Measurements from ENCODE around the gene PLCB4. TPM values are rescaled to one million over a fixed set of nuclear protein-coding genes. Genes with fewer than 3 reads are reported as not detected.

PLCB4 gene
- total RNA-seq, 1 experiment from 2014 or later: 12.6 TPM

DNA sequence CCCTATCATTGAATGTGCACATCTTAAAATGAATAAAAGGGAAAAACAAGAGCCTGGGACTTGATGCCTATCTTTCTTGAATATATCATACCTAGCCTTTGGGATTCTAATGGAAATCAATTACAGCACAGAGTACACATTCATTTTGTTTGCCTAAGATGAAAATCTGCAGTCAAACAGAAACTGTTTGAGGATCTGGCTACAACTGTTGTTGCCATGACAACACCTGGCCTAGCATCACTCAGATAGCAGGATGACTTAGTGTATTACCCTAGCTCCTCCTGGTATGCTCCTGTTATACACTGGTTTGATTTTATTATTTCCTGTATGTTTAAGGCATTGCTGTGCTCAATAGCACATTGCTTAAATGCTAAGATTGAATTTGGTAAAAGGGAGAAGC lies 374.0 kb downstream of the PLCB4 start (continued):
- no peak for TF ChIP-seq HMGXB4 (CRISPR knock-in tag; IDR thresholded peaks at IDR 0.05)

- ATAC-seq (no peak), DNase-seq (ENCODE audit: low spot score) (no peak)
- no peak for TF ChIP-seq EMX1 (CRISPR knock-in tag; IDR thresholded peaks at IDR 0.05)
- TF ChIP-seq, protein P1, sequence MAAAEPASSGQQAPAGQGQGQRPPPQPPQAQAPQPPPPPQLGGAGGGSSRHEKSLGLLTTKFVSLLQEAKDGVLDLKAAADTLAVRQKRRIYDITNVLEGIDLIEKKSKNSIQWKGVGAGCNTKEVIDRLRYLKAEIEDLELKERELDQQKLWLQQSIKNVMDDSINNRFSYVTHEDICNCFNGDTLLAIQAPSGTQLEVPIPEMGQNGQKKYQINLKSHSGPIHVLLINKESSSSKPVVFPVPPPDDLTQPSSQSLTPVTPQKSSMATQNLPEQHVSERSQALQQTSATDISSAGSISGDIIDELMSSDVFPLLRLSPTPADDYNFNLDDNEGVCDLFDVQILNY (CRISPR knock-in tag; IDR thresholded peaks at IDR 0.05): no peak
- no peak for TF ChIP-seq NR2C2 (CRISPR knock-in tag; IDR thresholded peaks at IDR 0.05)
- TF ChIP-seq E2F4 (CRISPR knock-in tag; IDR thresholded peaks at IDR 0.05; ENCODE audit: borderline replicate concordance, low read depth): no peak
- TF ChIP-seq ZNF425 (CRISPR knock-in tag; conservative IDR thresholded peaks at IDR 0.05): no peak
- TF ChIP-seq, protein P2, sequence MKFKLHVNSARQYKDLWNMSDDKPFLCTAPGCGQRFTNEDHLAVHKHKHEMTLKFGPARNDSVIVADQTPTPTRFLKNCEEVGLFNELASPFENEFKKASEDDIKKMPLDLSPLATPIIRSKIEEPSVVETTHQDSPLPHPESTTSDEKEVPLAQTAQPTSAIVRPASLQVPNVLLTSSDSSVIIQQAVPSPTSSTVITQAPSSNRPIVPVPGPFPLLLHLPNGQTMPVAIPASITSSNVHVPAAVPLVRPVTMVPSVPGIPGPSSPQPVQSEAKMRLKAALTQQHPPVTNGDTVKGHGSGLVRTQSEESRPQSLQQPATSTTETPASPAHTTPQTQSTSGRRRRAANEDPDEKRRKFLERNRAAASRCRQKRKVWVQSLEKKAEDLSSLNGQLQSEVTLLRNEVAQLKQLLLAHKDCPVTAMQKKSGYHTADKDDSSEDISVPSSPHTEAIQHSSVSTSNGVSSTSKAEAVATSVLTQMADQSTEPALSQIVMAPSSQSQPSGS (CRISPR knock-in tag; IDR thresholded peaks at IDR 0.05; ENCODE audit: borderline replicate concordance, low read depth): no peak
- no peak overlapping the region for H3K27ac Mint-ChIP-seq
- peaks cover 4% of the 10 kb centered on the region for H3K36me3 Mint-ChIP-seq
- H3K4me1 Mint-ChIP-seq: peaks cover 13% of the 10 kb centered on the region
- peaks cover 6% of the 10 kb centered on the region for H3K9me3 Mint-ChIP-seq
- ChIA-PET CTCF (interaction anchor here (1.3 kb wide), 1 partner anchor 14 kb away, joined by 3 read pairs; no protein-coding TSS in a partner anchor), POLR2A (no interaction called here)
- no peaks in the 10 kb centered on the region; the same call in 1 of the 2 replicates for H3K27me3 Mint-ChIP-seq (ENCODE audit: low read depth)
- no peak overlapping the region for H3K4me3 Mint-ChIP-seq
Measured at GRCh38 chr20:9444921-9445320, 376.0 kb downstream of the PLCB4 start.

DNA sequence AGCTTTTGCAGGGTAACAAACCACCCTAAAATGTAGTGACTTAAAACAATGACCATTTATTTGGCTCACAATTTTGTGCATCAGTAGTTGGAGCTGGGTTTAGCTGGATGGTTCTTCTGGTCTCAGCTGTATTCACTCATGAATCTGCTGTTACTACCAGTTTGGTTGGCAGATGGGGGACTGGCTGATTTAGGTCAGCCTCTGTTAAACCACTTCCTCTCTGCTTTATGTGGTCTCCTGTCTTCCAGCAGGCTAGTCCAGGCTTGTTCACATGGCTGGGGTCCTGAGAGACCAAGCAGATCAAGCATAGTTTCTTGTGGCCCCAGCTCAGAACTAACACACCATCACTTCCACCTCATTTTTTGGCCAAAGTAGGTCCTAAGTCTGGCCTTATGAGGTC lies 378.3 kb downstream of the PLCB4 start:
- no peaks in the 10 kb centered on the region for H3K27me3 Mint-ChIP-seq (ENCODE audit: low read depth)
- H3K4me1 Mint-ChIP-seq: peaks cover 13% of the 10 kb centered on the region
- DNase-seq (ENCODE audit: low spot score): no peak
- POLR2A ChIA-PET: no interaction called here
- CTCF ChIA-PET: interaction anchor here (0.5 to 4.1 kb wide), 4 partner anchors 21 to 170 kb away, joined by 4 to 10 read pairs (median 6); no protein-coding TSS in a partner anchor
- H3K27ac Mint-ChIP-seq: no peak overlapping the region
- H3K9me3 Mint-ChIP-seq: peaks cover 5% of the 10 kb centered on the region; the same call in 1 of the 2 replicates
- H3K4me3 Mint-ChIP-seq: no peak overlapping the region
- ATAC-seq: no peak
- H3K36me3 Mint-ChIP-seq: 0 out of 2 replicates have a peak, but pooled peaks cover 2% of the 10 kb centered on the region
- TF ChIP-seq, protein P3, sequence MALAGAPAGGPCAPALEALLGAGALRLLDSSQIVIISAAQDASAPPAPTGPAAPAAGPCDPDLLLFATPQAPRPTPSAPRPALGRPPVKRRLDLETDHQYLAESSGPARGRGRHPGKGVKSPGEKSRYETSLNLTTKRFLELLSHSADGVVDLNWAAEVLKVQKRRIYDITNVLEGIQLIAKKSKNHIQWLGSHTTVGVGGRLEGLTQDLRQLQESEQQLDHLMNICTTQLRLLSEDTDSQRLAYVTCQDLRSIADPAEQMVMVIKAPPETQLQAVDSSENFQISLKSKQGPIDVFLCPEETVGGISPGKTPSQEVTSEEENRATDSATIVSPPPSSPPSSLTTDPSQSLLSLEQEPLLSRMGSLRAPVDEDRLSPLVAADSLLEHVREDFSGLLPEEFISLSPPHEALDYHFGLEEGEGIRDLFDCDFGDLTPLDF (CRISPR knock-in tag; IDR thresholded peaks at IDR 0.05): no peak
- TF ChIP-seq SMAD4 (CRISPR knock-in tag; IDR thresholded peaks at IDR 0.05) (no peak), ZNF138 (CRISPR knock-in tag; conservative IDR thresholded peaks at IDR 0.05) (no peak), CREB1 (CRISPR knock-in tag; IDR thresholded peaks at IDR 0.05) (no peak), GRHL2 (CRISPR knock-in tag; IDR thresholded peaks at IDR 0.05; ENCODE audit: insufficient replicate concordance, severe bottlenecking) (no peak), STAT6 (CRISPR knock-in tag; conservative IDR thresholded peaks at IDR 0.05; ENCODE audit: low read depth) (no peak)
- TF ChIP-seq, protein P4, sequence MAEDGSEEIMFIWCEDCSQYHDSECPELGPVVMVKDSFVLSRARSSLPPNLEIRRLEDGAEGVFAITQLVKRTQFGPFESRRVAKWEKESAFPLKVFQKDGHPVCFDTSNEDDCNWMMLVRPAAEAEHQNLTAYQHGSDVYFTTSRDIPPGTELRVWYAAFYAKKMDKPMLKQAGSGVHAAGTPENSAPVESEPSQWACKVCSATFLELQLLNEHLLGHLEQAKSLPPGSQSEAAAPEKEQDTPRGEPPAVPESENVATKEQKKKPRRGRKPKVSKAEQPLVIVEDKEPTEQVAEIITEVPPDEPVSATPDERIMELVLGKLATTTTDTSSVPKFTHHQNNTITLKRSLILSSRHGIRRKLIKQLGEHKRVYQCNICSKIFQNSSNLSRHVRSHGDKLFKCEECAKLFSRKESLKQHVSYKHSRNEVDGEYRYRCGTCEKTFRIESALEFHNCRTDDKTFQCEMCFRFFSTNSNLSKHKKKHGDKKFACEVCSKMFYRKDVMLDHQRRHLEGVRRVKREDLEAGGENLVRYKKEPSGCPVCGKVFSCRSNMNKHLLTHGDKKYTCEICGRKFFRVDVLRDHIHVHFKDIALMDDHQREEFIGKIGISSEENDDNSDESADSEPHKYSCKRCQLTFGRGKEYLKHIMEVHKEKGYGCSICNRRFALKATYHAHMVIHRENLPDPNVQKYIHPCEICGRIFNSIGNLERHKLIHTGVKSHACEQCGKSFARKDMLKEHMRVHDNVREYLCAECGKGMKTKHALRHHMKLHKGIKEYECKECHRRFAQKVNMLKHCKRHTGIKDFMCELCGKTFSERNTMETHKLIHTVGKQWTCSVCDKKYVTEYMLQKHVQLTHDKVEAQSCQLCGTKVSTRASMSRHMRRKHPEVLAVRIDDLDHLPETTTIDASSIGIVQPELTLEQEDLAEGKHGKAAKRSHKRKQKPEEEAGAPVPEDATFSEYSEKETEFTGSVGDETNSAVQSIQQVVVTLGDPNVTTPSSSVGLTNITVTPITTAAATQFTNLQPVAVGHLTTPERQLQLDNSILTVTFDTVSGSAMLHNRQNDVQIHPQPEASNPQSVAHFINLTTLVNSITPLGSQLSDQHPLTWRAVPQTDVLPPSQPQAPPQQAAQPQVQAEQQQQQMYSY (CRISPR knock-in tag; IDR thresholded peaks at IDR 0.05): no peak

All from WTC11 (cell line).